Trophoblast cell (in vitro differentiated cells and primary cell): ENCODE measurements around the gene MYO7B.

Experiments used
- DNase-seq, 2 donors: peaks; one replicate each; pipeline ENCODE4 v3.0.0-alpha.2; 2016
- H2AFZ ChIP-seq: 2 replicates; pipeline ENCODE4 v1.6.1; 2013; ENCODE audit warnings: low read length, moderate library complexity, mild to moderate bottlenecking; ENCODE audit not compliant: insufficient read depth, poor library complexity
- H2AK5ac ChIP-seq: 2 replicates; pipeline ENCODE4 v1.6.1; 2013; ENCODE audit warnings: mild to moderate bottlenecking, low read length
- H2BK120ac ChIP-seq: 2 replicates; pipeline ENCODE4 v1.6.1; 2013; ENCODE audit warnings: low read length, mild to moderate bottlenecking, moderate library complexity; ENCODE audit not compliant: insufficient read depth, poor library complexity
- H2BK12ac ChIP-seq: 2 replicates; pipeline ENCODE4 v1.6.1; 2013; ENCODE audit warnings: mild to moderate bottlenecking, low read length, moderate library complexity
- H2BK5ac ChIP-seq: 2 replicates; pipeline ENCODE4 v1.6.1; 2013; ENCODE audit warnings: low read length, low read depth, moderate library complexity, mild to moderate bottlenecking; ENCODE audit not compliant: poor library complexity
- H3K14ac ChIP-seq: 2 replicates; pipeline ENCODE4 v1.6.1; 2013; ENCODE audit warnings: mild to moderate bottlenecking, low read length
- H3K18ac ChIP-seq: 2 replicates; pipeline ENCODE4 v1.6.1; 2013; ENCODE audit warnings: mild to moderate bottlenecking, low read length
- H3K23ac ChIP-seq: 2 replicates; pipeline ENCODE4 v1.6.1; 2013; ENCODE audit warnings: low read length
- H3K27ac ChIP-seq: 2 replicates; pipeline ENCODE4 v1.5.1; 2013; ENCODE audit warnings: low read depth, mild to moderate bottlenecking, inconsistent platforms, low read length, moderate library complexity
- H3K27me3 ChIP-seq: 2 replicates; pipeline ENCODE4 v1.6.1; 2013; ENCODE audit warnings: inconsistent platforms, mild to moderate bottlenecking, low read length, moderate library complexity; ENCODE audit not compliant: insufficient read depth
- H3K36me3 ChIP-seq, 2 experiments: 1 replicate in 1 of 2; 2 replicates in 1 of 2; pipeline ENCODE4 v1.6.1; 2013; ENCODE audit warnings: low read length in 2 of 2, mild to moderate bottlenecking in 2 of 2, moderate library complexity in 1 of 2; ENCODE audit not compliant: insufficient read depth in 2 of 2, control insufficient read depth in 1 of 2
- H3K4ac ChIP-seq: 2 replicates; pipeline ENCODE4 v1.6.1; 2013; ENCODE audit warnings: low read depth, mild to moderate bottlenecking, low read length, moderate library complexity
- H3K4me1 ChIP-seq, 2 experiments: 1 replicate in 1 of 2; 2 replicates in 1 of 2; pipeline ENCODE4 v1.6.1; 2013; ENCODE audit warnings: low read length in 2 of 2, mild to moderate bottlenecking in 2 of 2, moderate library complexity in 1 of 2; ENCODE audit not compliant: insufficient read depth in 2 of 2, control insufficient read depth in 1 of 2
- H3K4me2 ChIP-seq: 2 replicates; pipeline ENCODE4 v1.6.1; 2013; ENCODE audit warnings: inconsistent platforms, mild to moderate bottlenecking, low read length, moderate library complexity
- H3K4me3 ChIP-seq: 2 replicates; pipeline ENCODE4 v1.5.1; 2013; ENCODE audit warnings: mild to moderate bottlenecking, low read depth, low read length, inconsistent platforms
- H3K79me1 ChIP-seq: one replicate; pipeline ENCODE4 v1.6.1; 2013; ENCODE audit warnings: low read length
- H3K79me2 ChIP-seq: 2 replicates; pipeline ENCODE4 v1.6.1; 2013; ENCODE audit warnings: low read length, mild to moderate bottlenecking; ENCODE audit not compliant: control insufficient read depth, insufficient read depth, poor library complexity
- H3K9ac ChIP-seq: 2 replicates; pipeline ENCODE4 v1.6.1; 2013; ENCODE audit warnings: mild to moderate bottlenecking, low read length
- H3K9me3 ChIP-seq: 2 replicates; pipeline ENCODE4 v1.6.1; 2013; ENCODE audit warnings: low read depth, mild to moderate bottlenecking, control low read depth, inconsistent platforms, low read length; ENCODE audit not compliant: insufficient read depth
- H4K12ac ChIP-seq: 2 replicates; pipeline ENCODE4 v1.6.1; 2013; ENCODE audit warnings: low read depth, mild to moderate bottlenecking, low read length, moderate library complexity
- H4K8ac ChIP-seq: 2 replicates; pipeline ENCODE4 v1.6.1; 2013; ENCODE audit warnings: low read depth, mild to moderate bottlenecking, low read length, moderate library complexity
- H4K91ac ChIP-seq: one replicate; pipeline ENCODE4 v1.6.1; 2013; ENCODE audit warnings: low read depth, mild to moderate bottlenecking, low read length, moderate library complexity
- WGBS: extraction: QIAGEN DNeasy Blood & Tissue Kit; methylation state at CpG from one replicate; pipeline ENCODE4 v1.1.7; 2013; ENCODE audit warnings: missing lambda C conversion rate; ENCODE audit not compliant: insufficient read length, insufficient coverage; ENCODE audit errors: extremely low coverage; 5-methylcytosine and 5-hydroxymethylcytosine counted together

The MYO7B gene

DNA sequence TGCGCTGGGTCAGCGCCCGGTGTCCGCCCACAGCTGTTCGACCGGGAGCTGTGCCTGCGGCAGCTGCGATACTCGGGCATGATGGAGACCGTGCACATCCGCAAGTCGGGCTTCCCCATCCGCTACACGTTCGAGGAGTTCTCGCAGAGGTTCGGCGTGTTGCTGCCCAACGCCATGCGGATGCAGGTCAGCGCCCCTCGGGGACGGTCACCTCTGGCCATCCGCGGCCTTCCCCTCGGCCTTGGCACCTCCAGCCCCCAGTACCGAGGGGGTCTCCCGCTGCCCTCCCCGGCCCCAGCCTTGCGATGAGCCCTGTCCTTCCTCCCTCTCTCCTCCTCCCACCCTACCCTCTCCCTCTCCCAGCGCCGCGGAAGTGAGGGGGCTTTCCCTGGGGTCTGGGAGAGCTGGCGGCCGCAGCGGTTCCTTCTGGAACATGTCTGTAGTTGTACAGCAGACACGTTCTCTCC lies 57.3 kb downstream of the MYO7B start:
- H3K27ac ChIP-seq = no peak overlapping the region
- peaks cover 3% of the 10 kb centered on the region for H3K79me1 ChIP-seq
- H3K9me3 ChIP-seq = peaks cover 1% of the 10 kb centered on the region
- DNase-seq = no peak
- WGBS = no CpG with 5 or more reads among the region's 37 CpGs
- no peaks in the 10 kb centered on the region for H3K36me3 ChIP-seq
- no peak overlapping the region for H2BK5ac ChIP-seq
- H2BK120ac ChIP-seq = no peak overlapping the region
- no peaks in the 10 kb centered on the region for H3K79me2 ChIP-seq
- no peak overlapping the region for H4K8ac ChIP-seq
- no peak overlapping the region for H3K23ac ChIP-seq
- no peak overlapping the region for H3K4ac ChIP-seq
- H3K4me3 ChIP-seq = no peak overlapping the region
- no peak overlapping the region for H2AFZ ChIP-seq
- no peak overlapping the region for H4K91ac ChIP-seq
- no peak overlapping the region for H3K18ac ChIP-seq
- H3K9ac ChIP-seq = no peak overlapping the region
- H2AK5ac ChIP-seq = peak overlapping the region; percentile 68
- H3K14ac ChIP-seq = no peak overlapping the region
- H3K27me3 ChIP-seq = no peaks in the 10 kb centered on the region
- no peak overlapping the region for H3K4me2 ChIP-seq
- H4K12ac ChIP-seq = no peak overlapping the region
- no peaks in the 10 kb centered on the region for H3K4me1 ChIP-seq
- H2BK12ac ChIP-seq = no peak overlapping the region

- Histone ChIP-seq H3K27ac (no peak overlapping the region), H3K18ac (no peak overlapping the region), H3K9ac (no peak overlapping the region), H3K79me2 (no peaks in the 10 kb centered on the region), H4K12ac (no peak overlapping the region), H2BK5ac (no peak overlapping the region), H4K8ac (no peak overlapping the region), H3K23ac (no peak overlapping the region), H3K4ac (no peak overlapping the region), H3K27me3 (no peaks in the 10 kb centered on the region), H3K4me1 (peaks cover 0 to 2% of the 10 kb centered on the region in 2 experiments), H2AFZ (no peak overlapping the region), H3K4me3 (no peak overlapping the region), H4K91ac (no peak overlapping the region), H2BK120ac (no peak overlapping the region), H3K14ac (no peak overlapping the region), H3K36me3 (no peaks in the 10 kb centered on the region), H3K4me2 (no peak overlapping the region), H3K79me1 (peaks cover 3% of the 10 kb centered on the region), H3K9me3 (peaks cover 1% of the 10 kb centered on the region), H2AK5ac (peak overlapping the region; percentile 68), H2BK12ac (no peak overlapping the region)
- WGBS = no CpG with 5 or more reads among the region's 27 CpGs
- DNase-seq = no peak
These were observed 58.0 kb downstream of the MYO7B start for GRCh38 chr2:127593228-127594115.

DNA sequence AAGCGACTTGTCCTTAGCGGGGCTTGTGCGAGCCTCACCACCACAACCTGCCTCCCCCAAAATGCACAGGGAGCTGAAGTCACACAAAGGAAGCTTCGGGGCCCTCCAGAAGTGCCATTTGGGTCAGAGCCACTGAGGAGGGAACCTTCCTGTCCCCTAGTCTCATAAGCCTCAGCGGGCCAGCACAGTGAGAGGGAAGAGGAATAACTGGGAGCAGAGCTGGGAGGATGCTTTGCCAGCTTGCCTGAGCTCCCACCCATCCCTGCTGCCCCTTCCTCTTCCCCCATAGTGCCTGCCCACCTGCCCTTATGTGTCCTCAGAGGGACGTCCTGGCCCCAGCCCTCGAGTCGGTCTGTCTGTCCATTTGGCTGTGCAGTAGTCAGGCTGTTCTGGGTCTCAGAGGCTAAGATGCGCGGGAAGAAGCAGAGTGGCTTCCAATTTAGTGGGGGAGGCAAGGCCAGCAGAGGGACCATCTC lies 58.7 kb downstream of the MYO7B start:
- H4K12ac ChIP-seq = no peak overlapping the region
- no peak overlapping the region for H3K14ac ChIP-seq
- no peak overlapping the region for H4K91ac ChIP-seq
- no peaks in the 10 kb centered on the region for H3K79me2 ChIP-seq
- no peak for DNase-seq
- no peak overlapping the region for H4K8ac ChIP-seq
- no peak overlapping the region for H2AFZ ChIP-seq
- H2BK120ac ChIP-seq = no peak overlapping the region
- no peak overlapping the region for H3K4me3 ChIP-seq
- H3K36me3 ChIP-seq = no peaks in the 10 kb centered on the region
- H2BK5ac ChIP-seq = no peak overlapping the region
- H2AK5ac ChIP-seq = no peak overlapping the region
- no peak overlapping the region for H3K9ac ChIP-seq
- H3K27me3 ChIP-seq = no peaks in the 10 kb centered on the region
- peaks cover 0 to 2% of the 10 kb centered on the region in 2 experiments for H3K4me1 ChIP-seq
- H3K18ac ChIP-seq = no peak overlapping the region
- no CpG with 5 or more reads among the region's 10 CpGs for WGBS
- no peak overlapping the region for H3K27ac ChIP-seq
- H3K4ac ChIP-seq = no peak overlapping the region
- H3K23ac ChIP-seq = no peak overlapping the region
- H3K4me2 ChIP-seq = no peak overlapping the region
- peaks cover 1% of the 10 kb centered on the region for H3K9me3 ChIP-seq
- peaks cover 3% of the 10 kb centered on the region for H3K79me1 ChIP-seq
- no peak overlapping the region for H2BK12ac ChIP-seq

DNA sequence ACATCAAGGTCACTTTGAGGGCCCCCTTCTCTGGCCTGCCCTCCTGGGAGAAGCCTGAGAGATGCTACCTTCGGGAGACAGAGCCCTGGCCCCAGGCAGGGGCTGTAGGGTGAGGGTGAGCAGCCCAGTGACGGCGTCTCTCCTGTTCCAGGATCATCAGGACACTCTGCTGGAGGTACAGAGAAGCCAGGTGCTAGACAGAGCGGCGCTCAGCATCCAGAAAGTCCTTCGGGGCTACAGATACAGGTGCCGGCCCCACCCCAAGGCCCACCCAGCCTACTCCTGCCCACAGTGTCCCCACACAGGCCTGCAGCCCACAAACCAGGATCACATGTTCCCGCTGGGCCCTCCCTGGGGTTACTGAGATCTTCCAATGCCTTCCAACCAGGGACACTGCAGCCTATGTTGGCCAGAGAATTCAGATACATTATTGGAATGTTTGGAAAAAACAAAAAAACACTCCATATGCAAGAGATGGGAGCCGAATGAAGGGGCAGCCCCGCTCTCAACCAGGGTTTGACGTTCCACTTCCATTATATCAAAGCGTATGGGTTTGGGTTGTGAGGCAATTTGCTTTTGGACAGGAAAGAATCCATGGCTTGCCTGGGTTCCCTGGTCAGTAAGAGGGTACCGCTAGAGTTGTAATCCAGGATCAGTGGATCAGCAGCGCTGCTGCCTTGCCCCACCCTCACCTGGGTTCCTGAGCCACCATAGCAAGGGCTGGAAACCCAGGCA lies 61.0 kb downstream of the MYO7B start:
- Histone ChIP-seq H3K18ac (no peak overlapping the region), H2BK5ac (no peak overlapping the region), H3K4me2 (no peak overlapping the region), H3K79me1 (peaks cover 3% of the 10 kb centered on the region), H3K4me3 (no peak overlapping the region), H2BK120ac (no peak overlapping the region), H3K27ac (no peak overlapping the region), H4K12ac (no peak overlapping the region), H4K91ac (no peak overlapping the region), H3K27me3 (no peaks in the 10 kb centered on the region), H3K79me2 (no peaks in the 10 kb centered on the region), H3K4me1 (peaks cover 0 to 2% of the 10 kb centered on the region in 2 experiments), H3K9ac (no peak overlapping the region), H2BK12ac (peak overlapping the region; percentile 56), H3K4ac (no peak overlapping the region), H3K36me3 (no peaks in the 10 kb centered on the region), H2AFZ (no peak overlapping the region), H4K8ac (no peak overlapping the region), H3K23ac (no peak overlapping the region), H3K14ac (no peak overlapping the region), H2AK5ac (no peak overlapping the region), H3K9me3 (no peaks in the 10 kb centered on the region)
- no peak for DNase-seq
- WGBS = no CpG with 5 or more reads among the region's 14 CpGs
